K562 (cell line): Measurements from ENCODE around the gene SLC29A2. TPM values are rescaled to one million over a fixed set of nuclear protein-coding genes. Genes with fewer than 3 reads are reported as not detected.

Experiments
- CHD7 ChIP-seq: fragments of 200-600 bp; sonication (generic); IDR thresholded peaks from one replicate; pipeline ENCODE4 v1.6.1; 2012; ENCODE audit warnings: mild to moderate bottlenecking, low read depth, low read length, inconsistent platforms
- EP400 ChIP-seq: fragments of 450-650 bp; IDR thresholded peaks from 2 replicates; pipeline ENCODE4 v1.6.1; 2017; ENCODE audit warnings: antibody characterized with exemption, mild to moderate bottlenecking, moderate library complexity
- EWSR1 ChIP-seq: fragments of 450-650 bp; IDR thresholded peaks from 2 replicates; pipeline ENCODE4 v1.6.1; 2018; ENCODE audit warnings: borderline replicate concordance, mild to moderate bottlenecking, low read depth, moderate library complexity; ENCODE audit not compliant: partially characterized antibody
- NCOA4 ChIP-seq: fragments of 450-650 bp; IDR thresholded peaks from 2 replicates; pipeline ENCODE4 v1.6.1; 2018; ENCODE audit warnings: mild to moderate bottlenecking; ENCODE audit not compliant: partially characterized antibody
- PHF20 ChIP-seq: fragments of 450-650 bp; IDR thresholded peaks from 2 replicates; pipeline ENCODE4 v1.6.1; 2018; ENCODE audit not compliant: partially characterized antibody
- POLR3A ChIP-seq: IDR thresholded peaks from 2 replicates; pipeline ENCODE4 v1.6.1; 2011; ENCODE audit warnings: borderline replicate concordance, mild to moderate bottlenecking, moderate library complexity; ENCODE audit not compliant: insufficient read length, insufficient read depth; ENCODE audit errors: extremely low read depth
- SETDB1 ChIP-seq: IDR thresholded peaks from one replicate; pipeline ENCODE4 v1.6.1; 2012; ENCODE audit warnings: low read length, control low read depth, inconsistent platforms
- ZFP30 ChIP-seq: fragments of 250-450 bp; sonication (Bioruptor Pico); IDR thresholded peaks from 2 replicates; pipeline ENCODE4 v1.8.0; 2022; ENCODE audit warnings: moderate library complexity, mild to moderate bottlenecking, inconsistent platforms, borderline replicate concordance
- polyA plus RNA-seq, 8 experiments: library from polyadenylated mRNA; depleted of rRNA in 4 of 8; stranded (reverse) in 5 of 8; unstranded in 3 of 8; fragments of >200 nt; fragmentation: Nextera tagmentation in 2 of 8; fragmentation: Illumina TruSeq in 1 of 8; extraction: Ambion mirVana in 2 of 8; extraction: Trizol in 1 of 8; gene quantifications; 2 replicates each; pipeline versions ENCODE4 v1.2.1 to v1.2.3, GENCODE V29; 2011 to 2014; ENCODE audit warnings: inconsistent platforms in 1 of 8, missing spikeins in 1 of 8
- total RNA-seq, 7 experiments: library from RNA; depleted of rRNA in 6 of 7; stranded (reverse); fragments of >200 nt in 6 of 7; fragmentation: Illumina TruSeq in 2 of 7; extraction: Trizol in 2 of 7; gene quantifications; 2 replicates each; pipeline versions ENCODE4 v1.2.1 to v1.2.3, GENCODE V29; 2011 to 2021; ENCODE audit warnings: low replicate concordance in 1 of 7
- TF ChIP-seq, protein P1 (sequence below): sonication (generic); formaldehyde crosslinking; IDR thresholded peaks from 2 replicates; pipeline ENCODE4 v1.8.0; 2022; ENCODE audit warnings: missing genetic modification reagents, mild to moderate bottlenecking, moderate library complexity, borderline replicate concordance
- TF ChIP-seq, protein P2 (sequence below), 2 experiments: fragments of 250-450 bp in 1 of 2; fragments of 450-650 bp in 1 of 2; sonication (Bioruptor Pico) in 1 of 2; IDR thresholded peaks; 2 replicates each; pipeline versions ENCODE4 v1.6.1 to v1.8.0; 2016 to 2021; ENCODE audit warnings: mild to moderate bottlenecking in 2 of 2, moderate library complexity in 2 of 2, missing compliant biosample characterization in 1 of 2, missing genetic modification characterization in 1 of 2

Gene SLC29A2
- total and polyA plus RNA-seq, 9 of the 15 experiments (the other 6 are each of a cell fraction or from before 2014, with no cell fraction given): 2.4 to 48.6 (median 14.2) TPM

DNA sequence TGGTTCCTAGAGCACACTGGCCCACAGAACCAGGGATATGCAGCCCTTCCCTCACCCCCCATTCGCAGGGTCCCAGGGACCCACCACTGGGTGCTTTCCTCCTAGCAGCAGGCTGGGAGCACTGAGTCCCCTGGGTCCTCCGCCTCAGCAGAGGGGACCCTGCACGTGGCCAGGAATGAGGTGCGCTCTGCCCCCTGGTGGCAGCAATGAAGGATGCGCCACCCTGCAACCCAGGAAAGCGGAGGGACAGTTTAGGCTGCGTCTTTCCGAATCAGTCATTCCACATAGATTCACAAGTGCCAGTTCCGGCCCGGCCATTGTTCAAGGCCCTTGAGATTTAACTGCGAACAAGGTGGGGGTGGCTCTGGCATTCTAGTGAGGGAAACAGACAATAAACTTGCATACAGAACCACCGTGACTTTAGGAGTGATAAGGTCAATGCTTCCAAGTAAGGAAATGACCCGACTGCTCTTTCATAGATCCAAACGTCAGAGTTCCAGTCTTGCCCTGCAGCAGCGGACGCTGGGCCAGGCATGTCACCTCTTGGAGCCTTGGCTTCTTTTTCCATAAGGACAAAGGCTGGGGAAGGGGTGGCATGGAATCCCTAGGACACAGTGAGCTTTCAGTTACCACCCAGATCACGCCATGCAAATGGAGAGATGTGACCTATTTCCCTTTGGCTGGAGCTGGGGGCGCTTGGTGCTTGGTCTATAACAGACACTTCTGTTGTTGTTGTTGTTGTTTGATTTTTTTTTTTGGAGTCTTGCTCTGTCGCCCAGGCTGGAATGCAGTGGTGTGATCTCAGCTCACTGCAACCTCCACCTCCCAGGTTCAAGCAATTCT, 43.0 kb downstream of the SLC29A2 start (continued):
- no peak for TF ChIP-seq CHD7
- no peak for TF ChIP-seq EWSR1
- TF ChIP-seq, protein P1, sequence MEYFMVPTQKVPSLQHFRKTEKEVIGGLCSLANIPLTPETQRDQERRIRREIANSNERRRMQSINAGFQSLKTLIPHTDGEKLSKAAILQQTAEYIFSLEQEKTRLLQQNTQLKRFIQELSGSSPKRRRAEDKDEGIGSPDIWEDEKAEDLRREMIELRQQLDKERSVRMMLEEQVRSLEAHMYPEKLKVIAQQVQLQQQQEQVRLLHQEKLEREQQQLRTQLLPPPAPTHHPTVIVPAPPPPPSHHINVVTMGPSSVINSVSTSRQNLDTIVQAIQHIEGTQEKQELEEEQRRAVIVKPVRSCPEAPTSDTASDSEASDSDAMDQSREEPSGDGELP: peak; percentile 66; the same call in 1 of the 2 replicates
- TF ChIP-seq POLR3A: no peak
- TF ChIP-seq PHF20: no peak
- TF ChIP-seq EP400: peak; percentile 90
- TF ChIP-seq, protein P2, sequence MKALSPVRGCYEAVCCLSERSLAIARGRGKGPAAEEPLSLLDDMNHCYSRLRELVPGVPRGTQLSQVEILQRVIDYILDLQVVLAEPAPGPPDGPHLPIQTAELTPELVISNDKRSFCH (CRISPR knock-in tag; IDR thresholded peaks at IDR 0.05): no peak
- TF ChIP-seq, protein P2 (tag; IDR thresholded peaks at IDR 0.05): no peak; the same call in 1 of the 2 replicates
- no peak for TF ChIP-seq NCOA4
- no peak for TF ChIP-seq ZFP30 (CRISPR knock-in tag)
- no peak for TF ChIP-seq SETDB1
